Smooth muscle cell (in vitro differentiated cells): ENCODE data around the gene EPM2AIP1. TPM values are rescaled to one million over a fixed set of nuclear protein-coding genes. Genes with fewer than 3 reads are reported as not detected.

Experiments
- DNase-seq: peaks from one replicate; lab custom pipeline; 2025; ENCODE audit not compliant: unreplicated experiment; lab: John Stamatoyannopoulos, UW
- H2AFZ ChIP-seq: fragments of 200-600 bp; sonication (generic); 2 replicates; pipeline ENCODE4 v1.6.0; 2016; ENCODE audit warnings: antibody characterized with exemption, low read depth, mild to moderate bottlenecking
- H3F3A ChIP-seq: fragments of 200-600 bp; sonication (generic); 2 replicates; pipeline ENCODE4 v1.6.0; 2017; ENCODE audit warnings: antibody characterized with exemption, low read depth
- H3K27ac ChIP-seq: fragments of 200-600 bp; sonication (generic); 2 replicates; pipeline ENCODE4 v1.5.1; 2016; ENCODE audit warnings: low read depth, mild to moderate bottlenecking
- H3K27me3 ChIP-seq: fragments of 200-600 bp; sonication (generic); 2 replicates; pipeline ENCODE4 v1.6.1; 2016; ENCODE audit warnings: low read depth, mild to moderate bottlenecking
- H3K36me3 ChIP-seq: fragments of 200-600 bp; sonication (generic); 2 replicates; pipeline ENCODE4 v1.5.1; 2016; ENCODE audit warnings: low read depth
- H3K4me1 ChIP-seq: fragments of 200-600 bp; sonication (generic); 2 replicates; pipeline ENCODE4 v1.5.1; 2016; ENCODE audit warnings: low read depth
- H3K4me2 ChIP-seq: fragments of 200-600 bp; sonication (generic); 2 replicates; pipeline ENCODE4 v1.6.0; 2016; ENCODE audit warnings: mild to moderate bottlenecking
- H3K4me3 ChIP-seq: fragments of 200-600 bp; sonication (generic); 2 replicates; pipeline ENCODE4 v1.5.1; 2016; ENCODE audit warnings: mild to moderate bottlenecking
- H3K79me2 ChIP-seq: fragments of 200-600 bp; sonication (generic); 2 replicates; pipeline ENCODE4 v1.6.0; 2016; ENCODE audit warnings: low read depth, mild to moderate bottlenecking
- H3K9ac ChIP-seq: fragments of 200-600 bp; sonication (generic); 2 replicates; pipeline ENCODE4 v1.6.0; 2016; ENCODE audit warnings: low read depth
- H3K9me3 ChIP-seq: fragments of 200-600 bp; sonication (generic); replicated peaks from 2 replicates; pipeline ENCODE4 v1.5.1; 2016; ENCODE audit warnings: low read depth
- H4K20me1 ChIP-seq: fragments of 200-600 bp; sonication (generic); 2 replicates; pipeline ENCODE4 v1.6.0; 2016; ENCODE audit warnings: low read depth
- CTCF ChIP-seq: fragments of 200-600 bp; sonication (generic); IDR thresholded peaks from 2 replicates; pipeline ENCODE4 v1.5.1; 2017; ENCODE audit warnings: borderline replicate concordance, mild to moderate bottlenecking, antibody characterized with exemption; ENCODE audit not compliant: insufficient read depth, poor library complexity, severe bottlenecking
- WGBS: methylation state at CpG from one replicate; pipeline ENCODE4 v1.1.7; 2016; ENCODE audit warnings: low lambda C conversion rate; 5-methylcytosine and 5-hydroxymethylcytosine counted together
- polyA plus RNA-seq: library from polyadenylated mRNA; unstranded; fragments of >200 nt; fragmentation: Nextera tagmentation; extraction: Ambion mirVana; gene quantifications from 2 replicates; pipeline ENCODE4 v1.2.1, GENCODE V29; 2016
- total RNA-seq: library from RNA; depleted of rRNA; stranded (reverse); fragments of >200 nt; gene quantifications from 2 replicates; pipeline ENCODE4 v1.2.3, GENCODE V29; 2014

EPM2AIP1 gene
- total and polyA plus RNA-seq, 2 experiments from 2014 or later: 6.5 to 18.6 TPM

- DNase-seq: no peak
- H3K9me3 ChIP-seq: no peaks in the 10 kb centered on the region
- no peaks in the 10 kb centered on the region for H3K79me2 ChIP-seq
- H3K27ac ChIP-seq: no peak overlapping the region
- H3K4me3 ChIP-seq: no peak overlapping the region
- H3K9ac ChIP-seq: no peak overlapping the region
- no peak overlapping the region for H2AFZ ChIP-seq
- peaks cover 32% of the 10 kb centered on the region for H3K36me3 ChIP-seq
- WGBS: 91% methylated on average over 2 of the region's 2 CpGs
- no peak overlapping the region for H3K4me2 ChIP-seq
- TF ChIP-seq CTCF: no peak
- H3K4me1 ChIP-seq: no peaks in the 10 kb centered on the region
- no peaks in the 10 kb centered on the region for H4K20me1 ChIP-seq
- H3K27me3 ChIP-seq: no peaks in the 10 kb centered on the region
- no peaks in the 10 kb centered on the region for H3F3A ChIP-seq
Observed at GRCh38 chr3:37014620-37015019, 21.7 kb upstream of the EPM2AIP1 start.

GRCh38 chr3:36993326-36994283 is 674 bp upstream of the EPM2AIP1 start, which contains the start of gene MLH1:
Gene MLH1, plus strand, starts transcription at chr3:36993518. Its CDS starts 30 bp downstream, at chr3:36993548.
- peak within 1 kb of the TSS; percentile 98 for H3K27ac ChIP-seq
- H3K79me2 ChIP-seq: peaks cover 63% of the 10 kb centered on the region
- H3K4me2 ChIP-seq: peak within 1 kb of the TSS; percentile 89
- no peaks in the 10 kb centered on the region for H3F3A ChIP-seq
- H3K27me3 ChIP-seq: no peaks in the 10 kb centered on the region
- H3K36me3 ChIP-seq: peaks cover 15% of the 10 kb centered on the region
- H3K9me3 ChIP-seq: no peaks in the 10 kb centered on the region
- peaks cover 34% of the 10 kb centered on the region for H3K4me1 ChIP-seq
- no peak for DNase-seq
- peak within 1 kb of the TSS; percentile 62 for H3K4me3 ChIP-seq
- H3K9ac ChIP-seq: peak within 1 kb of the TSS; percentile 97
- H4K20me1 ChIP-seq: peaks cover 39% of the 10 kb centered on the region
- TF ChIP-seq CTCF: no peak
- peak within 1 kb of the TSS; percentile 76 for H2AFZ ChIP-seq
- 1% methylated on average over 47 of the region's 47 CpGs for WGBS

GRCh38 chr3:36991923-36992805 is 767 bp downstream of the EPM2AIP1 start:
- no peak for DNase-seq
- H3K79me2 ChIP-seq: peaks cover 65% of the 10 kb centered on the region
- 6% methylated on average over 24 of the region's 24 CpGs for WGBS

More at GRCh38 chr3:36991923-36992805, 767 bp downstream of the EPM2AIP1 start:
- TF ChIP-seq CTCF: no peak
- Histone ChIP-seq H3K27me3 (no peaks in the 10 kb centered on the region), H3K9me3 (no peaks in the 10 kb centered on the region), H3K4me2 (peak overlapping the region; percentile 89), H4K20me1 (peaks cover 52% of the 10 kb centered on the region), H3K27ac (peak overlapping the region; percentile 98), H2AFZ (peak overlapping the region; percentile 36), H3K4me1 (peaks cover 34% of the 10 kb centered on the region), H3K4me3 (peak overlapping the region; percentile 62), H3K9ac (peak overlapping the region; percentile 97), H3F3A (no peaks in the 10 kb centered on the region), H3K36me3 (peaks cover 7% of the 10 kb centered on the region)
